Astrocyte (in vitro differentiated cells and primary cell): ENCODE results near the gene SFTPB. TPM values are rescaled to one million over a fixed set of nuclear protein-coding genes. Genes with fewer than 3 reads are reported as not detected.

Experiments used
- DNase-seq: peaks from one replicate; pipeline ENCODE4 v3.0.0-alpha.2; 2010; ENCODE audit warnings: low read depth
- FAIRE-seq: peaks from 2 replicates; lab custom pipeline; 2011; peaks lifted over from hg19 to GRCh38; lab: Jason Lieb, UNC
- H2AFZ ChIP-seq: 2 replicates; pipeline ENCODE4 v1.6.0; 2012; ENCODE audit warnings: low read depth, low read length, inconsistent platforms
- H3K27ac ChIP-seq: 2 replicates; pipeline ENCODE4 v1.5.1; 2011; ENCODE audit warnings: low read depth, low read length, inconsistent platforms
- H3K27me3 ChIP-seq: 2 replicates; pipeline ENCODE4 v1.6.0; 2011; ENCODE audit warnings: low read length, inconsistent platforms; ENCODE audit not compliant: insufficient read depth
- H3K36me3 ChIP-seq: 2 replicates; pipeline ENCODE4 v1.5.1; 2011; ENCODE audit warnings: low read length, inconsistent platforms; ENCODE audit not compliant: insufficient read depth
- H3K4me1 ChIP-seq: 2 replicates; pipeline ENCODE4 v1.5.1; 2011; ENCODE audit warnings: low read length, inconsistent platforms; ENCODE audit not compliant: insufficient read depth
- H3K4me2 ChIP-seq: 2 replicates; pipeline ENCODE4 v1.6.0; 2012; ENCODE audit warnings: low read length, inconsistent platforms
- H3K4me3 ChIP-seq: 2 replicates; pipeline ENCODE4 v1.5.1; 2011; ENCODE audit warnings: low read depth, mild to moderate bottlenecking, low read length, inconsistent platforms; ENCODE audit not compliant: insufficient read depth
- H3K79me2 ChIP-seq: 2 replicates; pipeline ENCODE4 v1.6.0; 2012; ENCODE audit warnings: mild to moderate bottlenecking, low read length, inconsistent platforms; ENCODE audit not compliant: insufficient read depth
- H3K9ac ChIP-seq: 2 replicates; pipeline ENCODE4 v1.6.0; 2012; ENCODE audit warnings: mild to moderate bottlenecking, low read length, inconsistent platforms
- H3K9me3 ChIP-seq: 2 replicates; pipeline ENCODE4 v1.5.1; 2012; ENCODE audit warnings: low read depth, mild to moderate bottlenecking, low read length, inconsistent platforms; ENCODE audit not compliant: insufficient read depth
- H4K20me1 ChIP-seq: 2 replicates; pipeline ENCODE4 v1.6.0; 2012; ENCODE audit warnings: low read length, inconsistent platforms; ENCODE audit not compliant: insufficient read depth
- H3K27ac Mint-ChIP-seq: one replicate; pipeline ENCODE4 v1.8.0; 2021; ENCODE audit warnings: mild to moderate bottlenecking, mixed read lengths; ENCODE audit not compliant: unreplicated experiment
- H3K27me3 Mint-ChIP-seq: one replicate; pipeline ENCODE4 v1.8.0; 2021; ENCODE audit warnings: low read depth, mixed read lengths; ENCODE audit not compliant: unreplicated experiment
- H3K36me3 Mint-ChIP-seq: one replicate; pipeline ENCODE4 v1.8.0; 2021; ENCODE audit warnings: low read depth, mixed read lengths; ENCODE audit not compliant: unreplicated experiment
- H3K4me1 Mint-ChIP-seq: one replicate; pipeline ENCODE4 v1.8.0; 2021; ENCODE audit warnings: low read depth, mixed read lengths; ENCODE audit not compliant: unreplicated experiment
- H3K4me3 Mint-ChIP-seq: one replicate; pipeline ENCODE4 v1.8.0; 2021; ENCODE audit warnings: mild to moderate bottlenecking, moderate library complexity, mixed read lengths; ENCODE audit not compliant: unreplicated experiment
- H3K9me3 Mint-ChIP-seq: one replicate; pipeline ENCODE4 v1.8.0; 2021; ENCODE audit warnings: mild to moderate bottlenecking, mixed read lengths; ENCODE audit not compliant: unreplicated experiment
- CTCF ChIP-seq: IDR thresholded peaks from 2 replicates; pipeline ENCODE4 v1.5.1; 2011; ENCODE audit warnings: low read depth, mild to moderate bottlenecking, inconsistent platforms, low read length, moderate library complexity; ENCODE audit not compliant: insufficient read depth
- EZH2 ChIP-seq: IDR thresholded peaks from 2 replicates; pipeline ENCODE4 v1.6.1; 2012; ENCODE audit warnings: mild to moderate bottlenecking, low read length, inconsistent platforms; ENCODE audit not compliant: insufficient read depth
- total RNA-seq: library from RNA; stranded (reverse); gene quantifications from 2 replicates; pipeline ENCODE4 v1.2.1, GENCODE V29; 2021

The SFTPB gene
- total RNA-seq, 1 donor from 2014 or later: not detected

GRCh38 chr2:85678377-85678776 lies 10.4 kb upstream of the SFTPB start:
- H3K4me2 ChIP-seq: no peak overlapping the region
- no peaks in the 10 kb centered on the region for H3K36me3 Mint-ChIP-seq
- no peak overlapping the region for H3K4me3 ChIP-seq
- no peak overlapping the region for H3K27ac Mint-ChIP-seq
- no peak overlapping the region for H3K4me3 Mint-ChIP-seq
- no peak for FAIRE-seq
- peaks cover 20% of the 10 kb centered on the region for H3K27me3 Mint-ChIP-seq
- H4K20me1 ChIP-seq: no peaks in the 10 kb centered on the region
- H3K9me3 ChIP-seq: no peaks in the 10 kb centered on the region
- H3K79me2 ChIP-seq: no peaks in the 10 kb centered on the region
- DNase-seq: no peak
- peaks cover 5% of the 10 kb centered on the region for H3K27me3 ChIP-seq
- no peak overlapping the region for H3K9ac ChIP-seq
- peaks cover 2% of the 10 kb centered on the region for H3K9me3 Mint-ChIP-seq
- H3K27ac ChIP-seq: no peak overlapping the region
- no peak overlapping the region for H2AFZ ChIP-seq
- TF ChIP-seq CTCF (no peak), EZH2 (no peak)
- H3K4me1 ChIP-seq: peaks cover 3% of the 10 kb centered on the region
- no peaks in the 10 kb centered on the region for H3K36me3 ChIP-seq
- H3K4me1 Mint-ChIP-seq: peaks cover 5% of the 10 kb centered on the region

GRCh38 chr2:85675866-85676548 lies 8.0 kb upstream of the SFTPB start:
- Histone ChIP-seq H3K27ac (no peak overlapping the region), H3K4me2 (no peak overlapping the region), H3K36me3 (no peaks in the 10 kb centered on the region), H3K4me3 (no peak overlapping the region), H2AFZ (no peak overlapping the region), H3K9ac (no peak overlapping the region), H3K79me2 (no peaks in the 10 kb centered on the region), H4K20me1 (no peaks in the 10 kb centered on the region), H3K9me3 (no peaks in the 10 kb centered on the region), H3K27me3 (peaks cover 5% of the 10 kb centered on the region), H3K4me1 (peaks cover 3% of the 10 kb centered on the region)
- Mint-ChIP-seq H3K9me3 (peaks cover 4% of the 10 kb centered on the region), H3K36me3 (no peaks in the 10 kb centered on the region), H3K4me1 (no peaks in the 10 kb centered on the region), H3K4me3 (no peak overlapping the region), H3K27ac (no peak overlapping the region), H3K27me3 (peaks cover 22% of the 10 kb centered on the region)
- FAIRE-seq (no peak), DNase-seq (no peak)
- no peak for TF ChIP-seq EZH2
- no peak for TF ChIP-seq CTCF

- Histone ChIP-seq H3K4me2 (no peak overlapping the region), H3K27me3 (peaks cover 5% of the 10 kb centered on the region), H2AFZ (no peak overlapping the region), H3K4me1 (peaks cover 3% of the 10 kb centered on the region), H4K20me1 (no peaks in the 10 kb centered on the region), H3K9ac (no peak overlapping the region), H3K4me3 (no peak overlapping the region), H3K27ac (no peak overlapping the region), H3K9me3 (no peaks in the 10 kb centered on the region), H3K36me3 (no peaks in the 10 kb centered on the region), H3K79me2 (no peaks in the 10 kb centered on the region)
- H3K27me3 Mint-ChIP-seq: peaks cover 25% of the 10 kb centered on the region
- FAIRE-seq: no peak
- H3K4me3 Mint-ChIP-seq: no peak overlapping the region
- H3K9me3 Mint-ChIP-seq: peaks cover 4% of the 10 kb centered on the region
- TF ChIP-seq EZH2: no peak
- no peak for TF ChIP-seq CTCF
- no peaks in the 10 kb centered on the region for H3K4me1 Mint-ChIP-seq
- no peak overlapping the region for H3K27ac Mint-ChIP-seq
- DNase-seq: no peak
- no peaks in the 10 kb centered on the region for H3K36me3 Mint-ChIP-seq
Observed at GRCh38 chr2:85675427-85675826, 7.4 kb upstream of the SFTPB start.
